AG08396 (cell line): Measurements from ENCODE around the gene R3HDM2.
"Not testable (repeated sequence)": the region's sequence is repeated elsewhere in the genome, so short reads cannot be mapped to it uniquely, and the experiment has no call there.

Experiments
- DNase-seq: peaks from one replicate; pipeline ENCODE4 v3.0.0; 2012; ENCODE audit warnings: low spot score, mixed read lengths

Gene R3HDM2

GRCh38 chr12:57329219-57329618, 101.6 kb downstream of the R3HDM2 start:
- DNase-seq, result no peak

GRCh38 chr12:57325395-57325794, 105.4 kb downstream of the R3HDM2 start:
- no peak for DNase-seq

GRCh38 chr12:57323416-57323815, 107.4 kb downstream of the R3HDM2 start:
- no peak for DNase-seq

- DNase-seq, result no peak
Measured at GRCh38 chr12:57320639-57321038, 110.2 kb downstream of the R3HDM2 start.

GRCh38 chr12:57319678-57320469, 111.0 kb downstream of the R3HDM2 start:
- DNase-seq, result no peak

GRCh38 chr12:57315681-57316080, 115.2 kb downstream of the R3HDM2 start:
- no peak for DNase-seq

- DNase-seq, result not testable (repeated sequence)
Measured at GRCh38 chr12:57312287-57312686, 118.6 kb downstream of the R3HDM2 start.

GRCh38 chr12:57309420-57309819, 121.4 kb downstream of the R3HDM2 start:
- peak; percentile 16 for DNase-seq

- DNase-seq, result no peak
Measured at GRCh38 chr12:57300961-57301584, 129.8 kb downstream of the R3HDM2 start.

GRCh38 chr12:57299514-57300016, 131.3 kb downstream of the R3HDM2 start:
- DNase-seq, result no peak

GRCh38 chr12:57296291-57296690, 134.6 kb downstream of the R3HDM2 start:
- no peak for DNase-seq

- not testable (repeated sequence) for DNase-seq
Measured at GRCh38 chr12:57282073-57282472, 148.8 kb downstream of the R3HDM2 start.

GRCh38 chr12:57280211-57281062, 150.4 kb downstream of the R3HDM2 start:
- peak; percentile 74 for DNase-seq

- DNase-seq, result no peak
Measured at GRCh38 chr12:57278465-57279381, 152.1 kb downstream of the R3HDM2 start.

- no peak for DNase-seq
Measured at GRCh38 chr12:57276935-57277563, 153.8 kb downstream of the R3HDM2 start.

GRCh38 chr12:57276233-57276632, 154.6 kb downstream of the R3HDM2 start:
- not testable (repeated sequence) for DNase-seq

GRCh38 chr12:57273516-57273915, 157.3 kb downstream of the R3HDM2 start:
- DNase-seq, result no peak

- no peak for DNase-seq
Measured at GRCh38 chr12:57272337-57273151, 158.3 kb downstream of the R3HDM2 start.

GRCh38 chr12:57270966-57271470, 159.8 kb downstream of the R3HDM2 start:
- DNase-seq, result no peak

- no peak for DNase-seq
Measured at GRCh38 chr12:57268264-57268663, 162.6 kb downstream of the R3HDM2 start.
